PC-9 (cell line): ENCODE results near the gene ASZ1.

Experiments
- CTCF ChIP-seq: fragments of 200-600 bp; sonication (generic); conservative IDR thresholded peaks from 2 replicates; pipeline ENCODE4 v1.6.1; 2017; ENCODE audit warnings: mixed run types, antibody characterized with exemption, mild to moderate bottlenecking, moderate library complexity
- EZH2 ChIP-seq: fragments of 200-600 bp; sonication (generic); IDR thresholded peaks from 2 replicates; pipeline ENCODE4 v1.8.0; 2017; ENCODE audit warnings: antibody characterized with exemption, low read depth

DNA sequence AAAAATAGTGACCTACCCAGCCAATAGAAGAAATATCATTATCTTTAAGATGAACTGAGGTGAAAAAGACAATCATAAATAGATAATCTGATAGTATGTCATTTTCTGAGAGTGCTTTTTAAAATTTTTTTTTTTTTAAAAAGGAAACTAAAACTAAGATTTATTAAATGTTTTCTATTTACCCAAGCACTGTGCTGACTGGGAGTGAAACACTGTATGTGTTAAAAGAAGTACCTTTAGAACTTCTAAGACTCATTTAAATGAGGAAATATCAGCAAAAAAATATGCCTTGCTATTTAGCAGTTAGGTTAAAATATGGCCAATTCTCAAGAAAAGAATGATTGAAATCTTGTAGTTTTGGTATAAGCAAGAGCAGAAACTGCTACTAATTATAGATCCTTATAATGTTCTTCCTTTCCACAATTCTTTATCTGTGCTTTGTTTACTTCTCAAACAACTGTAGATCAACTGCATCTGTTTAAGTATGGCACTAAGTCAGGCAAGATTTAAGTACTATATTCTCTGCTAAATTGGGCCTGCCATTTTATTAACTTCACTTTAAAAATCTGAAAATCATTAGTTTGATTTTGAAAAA lies 64.9 kb downstream of the ASZ1 start:
- no peak for TF ChIP-seq CTCF
- no peak for TF ChIP-seq EZH2
